Panc1 (cell line): ENCODE data around the gene OR10T2.

Experiments used
- CTCF ChIP-seq: fragments of 450-650 bp; IDR thresholded peaks from 2 replicates; pipeline ENCODE4 v1.5.1; 2017; ENCODE audit warnings: mild to moderate bottlenecking
- POLR2AphosphoS5 ChIP-seq: IDR thresholded peaks from 2 replicates; pipeline ENCODE4 v1.6.1; 2012; ENCODE audit warnings: mild to moderate bottlenecking, low read depth, low read length, moderate library complexity
- REST ChIP-seq, 2 experiments: IDR thresholded peaks; 2 replicates each; pipeline ENCODE4 v1.6.1; 2011 to 2012; ENCODE audit warnings: low read depth in 2 of 2, control low read depth in 1 of 2, low read length in 1 of 2, mild to moderate bottlenecking in 1 of 2, moderate library complexity in 1 of 2; ENCODE audit not compliant: insufficient read depth in 1 of 2
- SIN3A ChIP-seq: IDR thresholded peaks from 2 replicates; pipeline ENCODE4 v1.6.1; 2012; ENCODE audit warnings: low read depth, mild to moderate bottlenecking, low read length, moderate library complexity, borderline replicate concordance; ENCODE audit not compliant: insufficient read depth
- TCF7L2 ChIP-seq: IDR thresholded peaks from 2 replicates; pipeline ENCODE4 v1.6.1; 2011; ENCODE audit warnings: mild to moderate bottlenecking, low read depth, low read length, inconsistent platforms

- no peak for TF ChIP-seq CTCF
- no peak for TF ChIP-seq SIN3A
- no peak for TF ChIP-seq POLR2AphosphoS5
- no peak for TF ChIP-seq REST (IDR thresholded peaks at IDR 0.05; ENCODE audit: insufficient read depth in 1 of 2, low read depth in 2 of 2, low read length in 1 of 2)
- no peak for TF ChIP-seq TCF7L2
Measured at GRCh38 chr1:158426137-158426536, 26.9 kb upstream of the OR10T2 start, which contains the start of gene OR10K2.
